Left colon (tissue), 2 donors: ENCODE measurements around the gene PTPRD. TPM values are rescaled to one million over a fixed set of nuclear protein-coding genes. Genes with fewer than 3 reads are reported as not detected.
"Not testable (repeated sequence)": the region's sequence is repeated elsewhere in the genome, so short reads cannot be mapped to it uniquely, and the experiment has no call there.

Experiments
- ATAC-seq: fragments of 200-7000 bp; cut with Tn5 transposase; one replicate; pipeline ENCODE4 v1.9.1; 2020; ENCODE audit warnings: mild to moderate bottlenecking, moderate library complexity
- DNase-seq, 2 donors: peaks; one replicate each; pipeline ENCODE4 v3.0.0-alpha.2; 2020
- intact Hi-C, 2 donors: fragments of 100-400 bp; cut with DNase I in 1 of 2; cut with micrococcal nuclease in 1 of 2; formaldehyde crosslinking; loops; one replicate each; pipeline versions ENCODE4 v1.11.2 to v1.14.0; 2022; cut with DNase I, micrococcal nuclease
- total RNA-seq, 2 donors: library from RNA; stranded (reverse); fragmentation: NEBNext Ultra II Directional; extraction: Animal tissue kit (Norgen Biotek cat#: 25700); gene quantifications; one replicate each; pipeline ENCODE4 v1.2.1, GENCODE V29; 2021
- donor health status: DM: no; HTN: no; CAD: no.
- donor health status: DM: yes; HTN: yes; CAD: no.

PTPRD gene
- total RNA-seq, 2 donors from 2014 or later, result 95.1 to 107 TPM

GRCh38 chr9:8703904-8704303 is 1908.9 kb downstream of the PTPRD start:
- no peak for DNase-seq
- intact Hi-C loops, result no loop called here
- ATAC-seq, result peak; percentile 64

DNA sequence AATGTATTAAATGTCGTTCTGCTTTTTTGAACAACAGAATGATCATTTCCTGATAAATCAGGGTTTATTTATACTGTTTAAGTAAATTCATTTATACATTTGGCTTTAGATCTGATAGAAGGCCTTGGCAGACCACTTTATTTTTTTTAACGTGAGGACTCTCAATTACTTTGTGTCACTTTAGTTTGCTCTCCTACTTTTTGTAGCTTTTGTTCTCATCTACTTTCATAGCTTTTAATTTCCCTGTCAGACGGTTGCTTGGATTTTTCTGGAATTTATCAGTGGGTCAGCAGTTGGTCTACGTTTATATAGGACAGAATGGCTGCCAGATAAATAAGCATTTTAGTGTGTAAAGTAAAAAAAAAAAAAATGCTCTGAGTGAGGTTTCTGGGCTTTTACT is 1910.9 kb downstream of the PTPRD start:
- ATAC-seq (no peak), DNase-seq (no peak)
- intact Hi-C loops, result no loop called here

GRCh38 chr9:8697565-8697964 is 1915.2 kb downstream of the PTPRD start:
- intact Hi-C loops, result not testable (repeated sequence)
- peak; percentile 77 for ATAC-seq
- peak in 1 of 2 donors; percentile 7 for DNase-seq

DNA sequence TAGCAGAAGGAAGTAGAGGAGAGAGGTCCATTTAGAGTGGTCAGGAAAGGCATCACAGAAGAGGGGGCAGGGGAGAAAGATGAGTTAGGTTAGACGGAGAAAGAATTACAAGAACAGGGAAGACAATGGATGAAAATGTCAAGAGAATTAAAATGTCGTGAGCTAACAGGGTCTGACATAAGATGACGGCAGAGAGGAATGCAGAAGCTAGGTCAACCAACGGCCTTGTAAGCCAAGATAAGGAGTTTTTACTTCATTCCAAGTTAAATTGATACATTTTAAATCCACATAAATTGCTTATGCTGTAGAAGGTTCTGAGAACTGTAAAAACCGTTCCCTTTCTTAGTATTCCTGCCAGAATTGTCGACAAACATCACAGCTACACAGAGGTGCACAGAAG is 1916.3 kb downstream of the PTPRD start:
- intact Hi-C loops, result no loop called here
- no peak for DNase-seq
- ATAC-seq, result no peak

GRCh38 chr9:8694983-8695588 is 1917.7 kb downstream of the PTPRD start:
- intact Hi-C loops, result no loop called here
- no peak for ATAC-seq
- DNase-seq, result no peak

- ATAC-seq (no peak), DNase-seq (no peak)
- intact Hi-C loops, result no loop called here
Observed at GRCh38 chr9:8693464-8693863, 1919.3 kb downstream of the PTPRD start.

- intact Hi-C loops, result no loop called here
- ATAC-seq (no peak), DNase-seq (no peak)
Observed at GRCh38 chr9:8686516-8686915, 1926.3 kb downstream of the PTPRD start.

- intact Hi-C loops, result no loop called here
- ATAC-seq (no peak), DNase-seq (no peak)
Observed at GRCh38 chr9:8685825-8686224, 1927.0 kb downstream of the PTPRD start.

GRCh38 chr9:8684978-8685708 is 1927.7 kb downstream of the PTPRD start:
- intact Hi-C loops, result no loop called here
- no peak for DNase-seq
- no peak for ATAC-seq

DNA sequence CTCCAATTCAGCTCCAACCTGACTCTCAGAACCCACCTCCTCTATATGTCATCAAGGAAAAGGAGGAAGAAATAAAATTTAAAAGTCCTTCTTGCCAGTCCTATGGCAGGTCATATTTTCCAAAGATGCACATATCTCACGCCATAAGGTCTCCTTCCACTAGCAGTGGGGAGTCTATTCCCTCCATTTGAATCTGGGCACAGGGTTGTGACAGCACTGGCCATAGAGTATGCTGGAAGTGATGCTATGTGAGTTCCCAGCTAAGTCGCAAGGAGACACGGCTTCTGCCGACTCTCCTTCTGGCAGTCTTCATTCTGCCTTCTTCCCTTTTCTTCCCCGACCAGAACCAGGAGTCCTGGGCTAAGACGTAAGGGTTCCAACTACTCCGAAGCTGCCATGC is 1929.3 kb downstream of the PTPRD start:
- intact Hi-C loops, result no loop called here
- ATAC-seq (no peak), DNase-seq (no peak)

GRCh38 chr9:8680658-8681057 is 1932.1 kb downstream of the PTPRD start:
- intact Hi-C loops, result no loop called here
- no peak for ATAC-seq
- no peak for DNase-seq

GRCh38 chr9:8680157-8680556 is 1932.6 kb downstream of the PTPRD start:
- intact Hi-C loops, result no loop called here
- DNase-seq (no peak), ATAC-seq (no peak)

- intact Hi-C loops, result no loop called here
- ATAC-seq (no peak), DNase-seq (no peak)
Observed at GRCh38 chr9:8679371-8679822, 1933.4 kb downstream of the PTPRD start.

- no peak for DNase-seq
- no peak for ATAC-seq
- intact Hi-C loops, result no loop called here
Observed at GRCh38 chr9:8677741-8678140, 1935.1 kb downstream of the PTPRD start.

GRCh38 chr9:8674536-8674935 is 1938.3 kb downstream of the PTPRD start:
- DNase-seq (no peak), ATAC-seq (no peak)
- intact Hi-C loops, result no loop called here

DNA sequence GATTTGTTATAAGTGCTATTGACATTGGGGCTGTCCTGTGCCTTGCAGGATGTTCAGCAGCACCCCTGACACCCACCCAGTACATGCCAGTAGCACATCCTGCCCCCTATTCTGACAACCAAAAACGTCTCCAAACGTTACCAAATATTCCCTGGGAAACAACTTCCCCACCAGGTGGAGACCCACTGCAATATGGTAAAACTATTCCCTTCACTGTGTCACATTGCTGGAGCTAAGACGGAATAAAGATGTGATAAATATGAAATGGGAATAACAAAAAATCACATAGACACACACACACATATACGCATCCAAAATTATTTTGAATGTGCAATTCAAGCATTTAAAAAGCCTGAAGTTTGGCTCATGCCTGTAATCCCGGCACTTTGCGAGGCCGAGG is 1939.0 kb downstream of the PTPRD start:
- no peak for ATAC-seq
- intact Hi-C loops, result no loop called here
- DNase-seq, result no peak

- intact Hi-C loops, result no loop called here
- DNase-seq, result no peak
- no peak for ATAC-seq
Observed at GRCh38 chr9:8670751-8671150, 1942.1 kb downstream of the PTPRD start.

- DNase-seq (no peak), ATAC-seq (no peak)
- intact Hi-C loops, result no loop called here
Observed at GRCh38 chr9:8668751-8669150, 1944.1 kb downstream of the PTPRD start.

DNA sequence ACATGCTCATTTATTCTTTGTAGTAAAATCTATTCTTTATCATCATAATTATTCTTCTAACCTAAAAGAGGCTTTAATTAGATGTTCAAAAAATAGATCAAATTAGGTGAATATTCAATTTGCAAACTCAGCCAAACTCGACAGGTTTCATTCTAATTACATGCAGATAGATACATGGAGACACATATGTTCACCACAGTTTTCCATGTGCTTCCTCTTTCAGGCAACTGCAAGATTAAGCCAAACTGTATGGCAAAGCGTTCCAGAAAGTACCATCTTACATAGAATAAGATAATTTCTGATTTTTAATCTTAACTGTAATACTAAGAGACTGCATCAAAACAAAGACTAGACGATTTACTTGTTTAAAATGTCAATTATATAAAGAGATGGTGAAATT is 1944.6 kb downstream of the PTPRD start:
- ATAC-seq, result no peak
- no peak for DNase-seq
- intact Hi-C loops, result no loop called here

- no peak for DNase-seq
- ATAC-seq, result no peak
- intact Hi-C loops, result no loop called here
Observed at GRCh38 chr9:8666060-8666459, 1946.7 kb downstream of the PTPRD start.

GRCh38 chr9:8660383-8660782 is 1952.4 kb downstream of the PTPRD start:
- intact Hi-C loops, result no loop called here
- DNase-seq (peak; percentile 38 to 46), ATAC-seq (peak; percentile 71)
